Endothelial cell of umbilical vein (primary cell): ENCODE results near the gene IQGAP2. TPM values are rescaled to one million over a fixed set of nuclear protein-coding genes. Genes with fewer than 3 reads are reported as not detected.

ENCODE experiments used
- BruUV-seq: library from RNA; stranded (reverse); fragments of 400-500 nt; replicated peaks from 2 replicates; lab custom pipeline; 2021; lab: Mats Ljungman, UMichigan
- CTCF ChIA-PET: fragments of 300-600, 350-600 bp; sonication (Branson Sonifier 250); formaldehyde crosslinking; loops from one replicate; lab custom pipeline; 2021; ENCODE audit warnings: antibody characterized with exemption, inconsistent platforms; lab: Charles Lee
- POLR2A ChIA-PET: fragments of 300-600, 350-600 bp; sonication (Branson Sonifier 250); formaldehyde crosslinking; loops from one replicate; lab custom pipeline; 2021; ENCODE audit warnings: antibody characterized with exemption, inconsistent platforms; lab: Charles Lee
- DNase-seq: peaks from one replicate; pipeline ENCODE4 v3.0.0-alpha.2; 2011; ENCODE audit warnings: low read depth, low spot score
- FAIRE-seq: peaks from 2 replicates; lab custom pipeline; 2011; peaks lifted over from hg19 to GRCh38; lab: Jason Lieb, UNC
- H2AFZ ChIP-seq: 2 replicates; pipeline ENCODE4 v1.6.0; 2012; ENCODE audit warnings: low read depth, low read length, control low read depth, inconsistent platforms
- H3K27ac ChIP-seq: 2 replicates; pipeline ENCODE4 v1.5.1; 2011; ENCODE audit warnings: low read depth, mild to moderate bottlenecking, control low read depth, low read length, moderate library complexity; ENCODE audit not compliant: insufficient read depth
- H3K27me3 ChIP-seq, 2 experiments: 2 replicates each; pipeline versions ENCODE4 v1.6.0 to v1.6.1; 2011; ENCODE audit warnings: low read length in 2 of 2, mixed read lengths in 1 of 2; ENCODE audit not compliant: control insufficient read depth in 2 of 2, insufficient read depth in 2 of 2
- H3K36me3 ChIP-seq, 2 experiments: 2 replicates in 1 of 2; 3 replicates in 1 of 2; pipeline ENCODE4 v1.5.1; 2011; ENCODE audit warnings: low read length in 2 of 2, mild to moderate bottlenecking in 1 of 2, moderate library complexity in 1 of 2; ENCODE audit not compliant: control insufficient read depth in 2 of 2, insufficient read depth in 2 of 2; ENCODE audit errors: extremely low read depth in 1 of 2
- H3K4me1 ChIP-seq: 3 replicates; pipeline ENCODE4 v1.5.1; 2011; ENCODE audit warnings: mild to moderate bottlenecking, low read length; ENCODE audit not compliant: control insufficient read depth, insufficient read depth; ENCODE audit errors: extremely low read depth
- H3K4me2 ChIP-seq: 2 replicates; pipeline ENCODE4 v1.6.1; 2011; ENCODE audit warnings: low read length, control low read depth, mixed read lengths; ENCODE audit not compliant: insufficient read depth
- H3K4me3 ChIP-seq, 3 experiments: fragments of 200-600 bp in 1 of 3; sonication (generic), shearing (Covaris generic) in 1 of 3; replicated peaks in 1 of 3; 2 replicates each; pipeline ENCODE4 v1.5.1; 2011 to 2016; ENCODE audit warnings: control low read depth in 3 of 3, low read length in 3 of 3, mild to moderate bottlenecking in 2 of 3, inconsistent platforms in 1 of 3, low read depth in 1 of 3, moderate library complexity in 1 of 3; ENCODE audit not compliant: insufficient read depth in 1 of 3
- H3K79me2 ChIP-seq: 2 replicates; pipeline ENCODE4 v1.6.0; 2012; ENCODE audit warnings: low read length, inconsistent platforms; ENCODE audit not compliant: control insufficient read depth, insufficient read depth
- H3K9ac ChIP-seq: replicated peaks from 2 replicates; pipeline ENCODE3; 2011; ENCODE audit warnings: low read length, control low read depth; ENCODE audit not compliant: insufficient read depth; ENCODE audit errors: extremely low read depth
- H3K9me1 ChIP-seq: replicated peaks from 3 replicates; pipeline ENCODE4 v1.6.0; 2011; ENCODE audit warnings: mild to moderate bottlenecking, low read length; ENCODE audit not compliant: control insufficient read depth, insufficient read depth; ENCODE audit errors: extremely low read depth
- H3K9me3 ChIP-seq: replicated peaks from 2 replicates; pipeline ENCODE4 v1.5.1; 2012; ENCODE audit warnings: low read length, inconsistent platforms; ENCODE audit not compliant: control insufficient read depth, insufficient read depth
- H4K20me1 ChIP-seq: replicated peaks from 2 replicates; pipeline ENCODE3; 2011; ENCODE audit warnings: mild to moderate bottlenecking, low read length; ENCODE audit not compliant: control insufficient read depth, insufficient read depth; ENCODE audit errors: extremely low read depth
- CTCF ChIP-seq, 2 donors: IDR thresholded peaks; 1 replicate in 1 of 2; 2 replicates in 1 of 2; pipeline ENCODE4 v1.5.1; 2011; ENCODE audit warnings: low read length in 2 of 2, mild to moderate bottlenecking in 2 of 2, moderate library complexity in 2 of 2, control low read depth in 1 of 2, inconsistent platforms in 1 of 2, low read depth in 1 of 2; ENCODE audit not compliant: insufficient read depth in 1 of 2; ENCODE audit errors: extremely low read depth in 1 of 2
- EZH2 ChIP-seq: IDR thresholded peaks from 2 replicates; pipeline ENCODE4 v1.6.1; 2012; ENCODE audit warnings: borderline replicate concordance, low read depth, mild to moderate bottlenecking, moderate library complexity, low read length, inconsistent platforms; ENCODE audit not compliant: severe bottlenecking
- FOS ChIP-seq: IDR thresholded peaks from 2 replicates; pipeline ENCODE4 v1.6.1; 2011; ENCODE audit warnings: mild to moderate bottlenecking, low read length, moderate library complexity, borderline replicate concordance; ENCODE audit not compliant: insufficient read depth
- GATA2 ChIP-seq: IDR thresholded peaks from 2 replicates; pipeline ENCODE4 v1.7.0; 2011; ENCODE audit warnings: low read depth, mild to moderate bottlenecking, moderate library complexity, mixed read lengths, low read length; ENCODE audit not compliant: insufficient read length, insufficient read depth
- JUN ChIP-seq: IDR thresholded peaks from 2 replicates; pipeline ENCODE4 v1.6.1; 2011; ENCODE audit warnings: borderline replicate concordance, low read depth; ENCODE audit not compliant: insufficient read length, insufficient read depth
- MAX ChIP-seq: IDR thresholded peaks from 2 replicates; pipeline ENCODE4 v1.6.1; 2011; ENCODE audit not compliant: insufficient read depth, insufficient read length
- MYC ChIP-seq: IDR thresholded peaks from one replicate; pipeline ENCODE4 v1.6.1; 2011; ENCODE audit warnings: mild to moderate bottlenecking, low read depth, low read length
- POLR2A ChIP-seq: IDR thresholded peaks from 2 replicates; pipeline ENCODE4 v1.6.1; 2012; ENCODE audit warnings: low read depth, mild to moderate bottlenecking, control low read depth, low read length
- POLR2AphosphoS5 ChIP-seq: IDR thresholded peaks from 2 replicates; pipeline ENCODE4 v1.6.1; 2012; ENCODE audit warnings: low read depth, mild to moderate bottlenecking, control low read depth, low read length, moderate library complexity; ENCODE audit not compliant: insufficient read depth
- dilution Hi-C: fragments of 300-500 bp; cut with MboI; formaldehyde crosslinking; loops from one replicate; pipeline ENCODE4 v1.15.0; 2019; ENCODE audit warnings: low sequenced_read_pairs; ENCODE audit not compliant: extremely low pct_ligation_motif_present
- intact Hi-C: fragments of 100-400 bp; cut with micrococcal nuclease; formaldehyde crosslinking; loops from one replicate; pipeline ENCODE4 v1.10.0; 2022
- polyA plus RNA-seq, 4 experiments: library from polyadenylated mRNA; depleted of rRNA in 3 of 4; stranded (reverse) in 3 of 4; unstranded in 1 of 4; fragments of >200 nt; gene quantifications; 2 replicates each; pipeline versions ENCODE4 v1.2.1 to v1.2.3, GENCODE V29; 2011 to 2012; ENCODE audit warnings: missing spikeins in 1 of 4
- total RNA-seq: library from RNA; stranded (reverse); gene quantifications from 2 replicates; pipeline ENCODE4 v1.2.3, GENCODE V29; 2021

Gene IQGAP2
- total and polyA plus RNA-seq, 2 donors (not counting 3 experiments of a cell fraction or from before 2014, with no cell fraction given): 4.5 to 4.7 TPM

GRCh38 chr5:76595755-76596481 is 192.8 kb downstream of the IQGAP2 start:
- no peaks in the 10 kb centered on the region for H3K36me3 ChIP-seq
- ChIA-PET POLR2A (no interaction called here), CTCF (interaction anchor here (1.5 kb wide), 1 partner anchor 179 kb away, joined by 10 read pairs; no protein-coding TSS in a partner anchor)
- no peak overlapping the region for H3K4me3 ChIP-seq
- no peak overlapping the region for H3K9ac ChIP-seq
- no peak overlapping the region for H2AFZ ChIP-seq
- H3K9me3 ChIP-seq: no peaks in the 10 kb centered on the region
- H3K27ac ChIP-seq: no peak overlapping the region
- no peak for DNase-seq
- BruUV-seq: no TSS peak
- dilution Hi-C loops: no loop called here
- TF ChIP-seq CTCF (IDR thresholded peaks at IDR 0.05; ENCODE audit: extremely low read depth in 1 of 2, insufficient read depth in 1 of 2, low read depth in 1 of 2, low read length in 2 of 2): no peak
- no peak for TF ChIP-seq EZH2
- TF ChIP-seq MYC: no peak
- TF ChIP-seq MAX: no peak
- no peak for TF ChIP-seq FOS
- TF ChIP-seq GATA2: no peak
- TF ChIP-seq POLR2A: no peak
- no peak for TF ChIP-seq JUN
- no peak for TF ChIP-seq POLR2AphosphoS5
- intact Hi-C loops: no loop called here
- H3K9me1 ChIP-seq: no peaks in the 10 kb centered on the region
- no peaks in the 10 kb centered on the region for H4K20me1 ChIP-seq
- no peaks in the 10 kb centered on the region for H3K79me2 ChIP-seq
- no peak overlapping the region for H3K4me2 ChIP-seq
- H3K27me3 ChIP-seq: peaks cover 13 to 17% of the 10 kb centered on the region in 2 experiments
- H3K4me1 ChIP-seq: peaks cover 2% of the 10 kb centered on the region
- FAIRE-seq: no peak
